GM21447 (cell line): ENCODE data around the gene LMBR1L.
A peak's percentile ranks its signal among the peaks of the same experiment; 100 is the strongest.
"Not testable (repeated sequence)": the region's sequence is repeated elsewhere in the genome, so short reads cannot be mapped to it uniquely, and the experiment has no call there.

Experiments
- ATAC-seq: cut with Tn5 transposase; IDR thresholded peaks from one replicate; pipeline ENCODE4 v1.9.1; 2021; ENCODE audit not compliant: unreplicated experiment

LMBR1L gene, protein sequence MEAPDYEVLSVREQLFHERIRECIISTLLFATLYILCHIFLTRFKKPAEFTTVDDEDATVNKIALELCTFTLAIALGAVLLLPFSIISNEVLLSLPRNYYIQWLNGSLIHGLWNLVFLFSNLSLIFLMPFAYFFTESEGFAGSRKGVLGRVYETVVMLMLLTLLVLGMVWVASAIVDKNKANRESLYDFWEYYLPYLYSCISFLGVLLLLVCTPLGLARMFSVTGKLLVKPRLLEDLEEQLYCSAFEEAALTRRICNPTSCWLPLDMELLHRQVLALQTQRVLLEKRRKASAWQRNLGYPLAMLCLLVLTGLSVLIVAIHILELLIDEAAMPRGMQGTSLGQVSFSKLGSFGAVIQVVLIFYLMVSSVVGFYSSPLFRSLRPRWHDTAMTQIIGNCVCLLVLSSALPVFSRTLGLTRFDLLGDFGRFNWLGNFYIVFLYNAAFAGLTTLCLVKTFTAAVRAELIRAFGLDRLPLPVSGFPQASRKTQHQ

GRCh38 chr12:49110464-49111155 is at the start of gene LMBR1L:
Gene LMBR1L (minus strand): TSS chr12:49110847. CDS start chr12:49110555, 292 bp downstream.
- ATAC-seq: peak; percentile 98

- ATAC-seq: peak; percentile 53
Measured at GRCh38 chr12:49160399-49160798, 49.8 kb upstream of the LMBR1L start.

- ATAC-seq: no peak
Measured at GRCh38 chr12:49154221-49154620, 43.6 kb upstream of the LMBR1L start.

- ATAC-seq: no peak
Measured at GRCh38 chr12:49147384-49147783, 36.7 kb upstream of the LMBR1L start.

- no peak for ATAC-seq
Measured at GRCh38 chr12:49146406-49146805, 35.8 kb upstream of the LMBR1L start.

DNA sequence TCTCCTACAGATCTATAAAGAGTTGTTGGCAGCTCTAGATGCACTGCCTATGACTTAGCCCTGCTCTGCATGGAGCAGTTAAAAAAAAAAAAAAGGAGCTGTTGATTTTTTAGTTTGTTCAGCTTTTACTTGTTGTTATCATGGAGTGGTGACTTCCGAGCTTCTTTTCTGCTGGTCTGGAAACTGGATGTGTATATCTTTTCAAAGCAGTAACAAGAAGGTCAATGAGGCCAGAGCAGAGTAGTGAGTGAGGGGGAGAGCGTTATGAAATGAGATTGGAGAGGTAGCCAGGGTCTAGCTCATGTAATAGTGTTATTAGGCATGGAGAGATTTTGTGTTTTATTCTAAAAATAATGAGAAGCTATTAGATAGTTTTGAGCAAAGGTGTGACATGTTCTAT is 33.7 kb upstream of the LMBR1L start:
- ATAC-seq: no peak

DNA sequence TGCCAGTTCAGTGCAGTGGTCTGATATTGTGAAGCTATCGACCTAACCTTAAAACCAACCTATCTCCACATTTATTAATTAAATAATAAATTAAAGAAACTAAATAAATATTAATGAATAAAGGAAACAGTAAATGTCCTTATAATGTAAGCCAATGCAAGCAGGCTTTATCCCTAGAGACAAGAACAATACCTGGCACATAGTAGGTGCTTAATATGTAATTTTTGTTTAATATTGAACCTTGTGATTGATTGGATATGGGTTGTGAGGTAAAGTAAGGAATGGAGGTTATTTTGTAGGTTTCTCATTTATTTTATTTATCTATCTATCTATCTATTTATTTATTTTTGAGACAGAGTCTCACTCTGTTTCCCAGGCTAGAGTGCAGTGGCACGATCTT is 28.4 kb upstream of the LMBR1L start:
- no peak for ATAC-seq

DNA sequence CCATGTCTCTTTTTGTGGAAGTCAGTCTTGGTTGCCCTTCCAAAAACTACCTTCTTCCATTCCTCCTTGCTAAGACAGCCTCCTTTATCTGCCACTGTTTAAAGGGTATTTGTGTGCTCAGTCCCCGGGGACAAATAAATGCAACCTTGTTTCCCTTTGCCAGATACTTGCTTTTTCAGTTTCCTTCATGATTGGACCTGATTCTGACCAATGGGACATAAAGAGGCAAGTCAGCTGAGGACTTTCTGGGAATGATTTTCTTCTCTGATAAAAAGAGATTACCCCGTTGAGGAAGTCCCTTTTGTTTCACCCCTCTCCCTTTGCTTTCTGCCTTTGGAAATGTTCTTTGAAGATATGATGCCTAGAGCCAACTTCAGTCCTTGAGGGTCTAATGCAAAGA is 27.9 kb upstream of the LMBR1L start:
- no peak for ATAC-seq

GRCh38 chr12:49137476-49137875 is 26.8 kb upstream of the LMBR1L start:
- no peak for ATAC-seq

GRCh38 chr12:49136997-49137396 is 26.4 kb upstream of the LMBR1L start:
- not testable (repeated sequence) for ATAC-seq

DNA sequence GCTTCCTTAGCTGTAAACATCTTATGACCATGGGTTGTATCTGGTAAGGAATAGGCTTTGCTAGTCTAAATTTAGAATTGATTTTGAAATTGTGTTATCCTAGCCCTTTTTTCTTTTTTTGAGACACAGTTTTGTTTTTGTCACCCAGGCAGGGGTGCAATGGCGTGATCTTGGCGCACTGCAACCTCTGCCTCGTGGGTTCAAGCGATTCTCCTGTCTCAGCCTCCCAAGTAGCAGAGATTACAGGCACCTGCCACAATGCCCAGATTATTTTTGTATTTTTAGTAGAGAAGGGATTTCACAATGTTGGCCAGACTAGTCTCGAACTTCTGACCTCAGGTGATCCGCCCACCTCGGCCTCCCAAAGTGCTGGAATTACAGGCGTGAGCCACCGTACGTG is 22.9 kb upstream of the LMBR1L start:
- no peak for ATAC-seq

DNA sequence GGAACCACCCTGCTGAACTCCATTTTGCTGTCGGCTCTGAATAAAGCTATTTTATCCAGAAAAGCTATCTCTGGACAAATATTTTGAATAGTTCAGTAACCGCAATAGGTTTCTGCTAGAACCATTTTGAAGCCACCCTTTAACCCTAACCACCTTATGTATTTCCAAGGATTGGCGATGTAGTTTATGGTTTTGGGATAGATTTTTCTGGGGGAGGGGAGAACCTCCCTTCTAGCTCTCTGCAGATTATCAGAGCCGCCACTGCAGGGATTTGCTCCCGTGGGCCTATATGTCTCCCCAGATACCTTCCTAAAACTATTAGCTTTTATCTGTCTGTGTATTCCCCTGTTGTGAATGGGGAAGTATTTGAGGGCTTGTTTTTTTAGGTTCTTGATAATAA is 22.4 kb upstream of the LMBR1L start:
- ATAC-seq: no peak

DNA sequence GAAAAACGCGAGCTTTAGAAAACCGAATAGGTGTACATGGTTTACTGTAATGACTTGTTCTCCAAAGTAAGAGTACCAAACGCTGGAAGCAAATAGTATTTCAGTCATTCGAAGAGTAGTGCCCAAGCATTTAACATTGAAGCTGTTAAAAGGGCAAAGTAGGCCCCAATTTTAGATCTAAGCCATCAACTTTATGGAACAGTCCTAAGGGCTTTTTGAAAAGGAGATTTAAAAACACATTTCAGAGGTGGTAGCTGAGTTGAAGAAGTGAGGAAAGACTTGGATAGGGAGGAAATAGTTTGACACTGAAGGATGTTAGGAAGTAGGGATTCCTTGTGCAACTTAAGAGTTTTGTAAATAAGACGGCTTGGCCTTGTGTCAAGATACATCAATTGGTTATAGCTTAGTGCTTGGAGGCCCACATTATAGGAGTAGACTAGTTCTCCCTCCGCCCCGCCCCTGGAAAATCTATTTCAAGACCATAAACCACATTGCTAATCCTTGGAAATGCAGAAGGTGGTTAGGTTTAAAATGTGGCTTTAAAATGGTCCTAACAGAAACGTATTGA is 21.3 kb upstream of the LMBR1L start:
- ATAC-seq: no peak

DNA sequence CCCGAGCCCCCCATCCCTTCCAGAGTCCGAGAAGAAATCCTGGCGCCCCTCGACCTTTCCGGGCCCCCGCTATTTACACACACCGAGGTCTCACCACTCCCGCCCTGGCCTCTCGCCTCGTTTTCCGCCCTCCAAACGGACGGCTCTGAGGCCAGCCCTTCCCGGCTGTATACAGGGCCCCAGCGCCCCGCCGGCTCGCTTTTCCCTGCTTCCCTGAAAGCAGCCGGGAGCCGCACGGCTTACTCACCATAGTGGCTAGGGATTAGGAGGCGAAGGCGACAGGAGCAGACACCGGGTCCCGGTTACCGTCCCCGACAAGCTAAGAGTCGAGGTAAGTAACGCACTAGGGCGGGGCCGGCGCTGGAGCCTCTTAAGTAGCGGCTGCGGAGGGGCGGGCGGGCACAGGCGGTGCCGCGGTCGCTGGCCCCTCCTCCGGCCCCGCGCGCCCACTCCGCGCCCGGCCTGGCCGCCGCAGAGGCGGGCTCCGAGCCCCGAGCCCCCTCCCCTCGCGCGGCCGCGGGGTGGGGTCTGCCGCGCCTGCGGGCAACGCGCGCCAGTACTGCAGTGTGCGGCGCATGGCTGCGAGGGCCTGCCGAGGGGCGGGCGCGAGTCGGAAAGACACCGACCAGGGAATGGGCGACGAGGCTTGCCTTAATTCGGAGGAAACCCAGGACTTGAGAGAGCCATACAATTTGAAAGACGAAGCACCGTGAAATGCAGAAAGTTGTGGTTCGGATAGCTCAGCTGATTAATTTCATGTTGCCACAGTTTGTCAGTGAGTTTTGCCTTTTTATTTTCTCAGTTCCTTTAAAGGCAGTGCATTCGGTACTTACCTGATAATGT is 20.6 kb upstream of the LMBR1L start, which contains the start of gene TUBA1B:
Gene TUBA1B, minus strand, starts transcription at position 345 of the 843 bp plus-strand sequence. Its CDS starts 95 bp downstream, at position 250.
- ATAC-seq: peak; percentile 63

- ATAC-seq: peak; percentile 54
Measured at GRCh38 chr12:49130151-49131050, 19.8 kb upstream of the LMBR1L start.

DNA sequence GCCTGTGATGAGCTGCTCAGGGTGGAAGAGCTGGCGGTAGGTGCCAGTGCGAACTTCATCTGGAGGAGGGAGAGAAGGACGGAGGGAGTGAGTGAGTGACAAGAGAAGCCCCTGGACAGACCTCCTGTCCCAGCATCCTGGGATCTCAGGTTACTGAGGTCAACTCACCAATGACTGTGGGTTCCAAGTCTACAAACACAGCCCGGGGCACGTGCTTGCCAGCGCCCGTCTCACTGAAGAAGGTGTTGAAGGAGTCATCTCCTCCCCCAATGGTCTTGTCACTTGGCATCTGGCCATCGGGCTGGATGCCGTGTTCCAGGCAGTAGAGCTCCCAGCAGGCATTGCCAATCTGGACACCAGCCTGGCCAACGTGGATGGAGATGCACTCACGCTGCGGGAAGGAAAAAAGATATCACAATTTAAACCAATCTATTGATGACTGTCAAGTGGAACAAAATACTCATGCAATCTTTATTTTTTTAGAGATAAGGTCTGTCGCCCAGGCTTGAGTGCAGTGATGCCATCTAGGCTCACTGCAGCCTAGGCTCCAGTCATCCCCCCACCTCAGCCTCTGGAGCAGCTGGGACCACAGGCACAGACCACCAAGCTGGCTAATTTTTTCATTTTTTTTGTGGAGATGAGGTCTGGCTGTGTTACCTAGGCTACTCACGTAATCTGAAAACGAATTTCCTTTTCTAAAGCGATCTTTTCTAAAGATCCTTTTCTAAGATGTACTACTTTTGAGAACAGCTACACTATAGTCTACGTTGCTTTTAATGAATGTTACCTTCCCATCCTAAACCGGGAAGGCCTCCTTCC is 18.9 kb upstream of the LMBR1L start:
- ATAC-seq: no peak

GRCh38 chr12:49127971-49128370 is 17.3 kb upstream of the LMBR1L start:
- ATAC-seq: not testable (repeated sequence)

DNA sequence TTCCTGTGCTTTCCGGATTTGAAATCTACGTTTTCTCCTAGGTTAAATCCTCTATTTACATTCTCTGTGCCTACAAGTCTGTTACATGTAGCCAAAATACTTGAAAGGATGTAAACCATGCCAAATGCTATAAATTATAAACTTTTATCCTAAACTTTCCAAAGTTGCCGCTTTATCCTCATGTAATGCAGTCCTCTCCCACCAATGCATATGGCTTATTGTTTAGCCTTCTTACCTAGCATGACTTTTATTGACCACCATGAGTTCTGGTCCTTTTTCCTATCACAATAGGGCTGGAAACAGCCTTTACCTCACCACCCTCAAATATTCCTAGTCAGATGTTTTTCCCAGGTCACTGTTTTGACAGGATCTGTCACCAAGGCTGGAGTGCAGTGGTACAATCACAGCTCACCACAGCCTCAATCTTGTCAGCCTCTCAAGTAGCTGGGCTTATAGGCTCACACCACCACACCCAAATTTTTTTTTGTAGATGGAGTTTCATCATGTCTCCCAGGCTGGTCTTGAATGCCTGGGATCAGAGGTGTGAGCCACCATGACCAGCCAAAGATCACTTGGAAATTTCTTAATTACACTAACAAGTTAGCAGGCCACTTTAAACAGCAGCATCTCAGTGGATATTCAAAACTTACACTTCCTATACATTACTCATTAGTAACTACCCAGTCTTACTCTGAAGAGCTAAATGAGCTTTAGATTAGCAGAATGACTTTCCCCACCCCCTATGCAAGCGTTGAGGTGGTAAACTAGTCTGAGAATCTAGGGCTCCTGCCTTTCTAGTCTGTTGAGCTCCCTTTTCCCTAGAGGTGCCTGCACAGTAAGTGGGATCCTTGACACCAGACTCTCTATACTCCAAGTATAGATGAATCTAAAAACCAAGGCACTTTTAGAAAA is 16.5 kb upstream of the LMBR1L start:
- ATAC-seq: no peak
